SK-N-SH (cell line): ENCODE measurements around the gene PKDCC. TPM values are rescaled to one million over a fixed set of nuclear protein-coding genes. Genes with fewer than 3 reads are reported as not detected.

Source experiments
- CTCF ChIA-PET: fragments of 300-600, 350-600 bp; formaldehyde crosslinking; extraction: SDS; loops from one replicate; lab custom pipeline; 2021; lab: Yijun Ruan, JAX
- POLR2A ChIA-PET: fragments of 350-600 bp; sonication (Branson Sonifier 250); formaldehyde crosslinking; extraction: SDS; loops from one replicate; lab custom pipeline; 2020; ENCODE audit warnings: antibody characterized with exemption, inconsistent platforms; lab: Yijun Ruan, JAX
- DNase-seq: peaks from one replicate; pipeline ENCODE4 v3.0.0; 2012
- H2AFZ ChIP-seq: fragments of 200-600 bp; sonication (generic); 2 replicates; pipeline ENCODE4 v1.8.1; 2016; ENCODE audit warnings: antibody characterized with exemption, mild to moderate bottlenecking, low read depth
- H3F3A ChIP-seq: fragments of 200-600 bp; sonication (generic); replicated peaks from 2 replicates; pipeline ENCODE3; 2016; ENCODE audit warnings: antibody characterized with exemption, mild to moderate bottlenecking; ENCODE audit not compliant: insufficient read depth
- H3K27ac ChIP-seq, 2 experiments: fragments of 200-500 bp in 1 of 2; fragments of 200-600 bp in 1 of 2; sonication (Bioruptor generic) in 1 of 2; sonication (generic), shearing (Covaris generic) in 1 of 2; 2 replicates each; pipeline versions ENCODE4 v1.5.1 to v1.6.1; 2014 to 2016; ENCODE audit warnings: low read depth in 2 of 2, inconsistent platforms in 1 of 2, low read length in 1 of 2, mild to moderate bottlenecking in 1 of 2, mixed read lengths in 1 of 2
- H3K27me3 ChIP-seq: fragments of 200-600 bp; sonication (generic), shearing (Covaris generic); 2 replicates; pipeline ENCODE4 v1.6.1; 2016; ENCODE audit warnings: mixed run types; ENCODE audit not compliant: insufficient read depth
- H3K36me3 ChIP-seq, 2 experiments: fragments of 200-500 bp in 1 of 2; fragments of 200-600 bp in 1 of 2; sonication (Bioruptor generic) in 1 of 2; sonication (generic) in 1 of 2; replicated peaks in 1 of 2; 2 replicates each; pipeline versions ENCODE3 to v1.5.1; 2014 to 2016; ENCODE audit warnings: low read length in 1 of 2, mild to moderate bottlenecking in 1 of 2; ENCODE audit not compliant: insufficient read depth in 2 of 2, control insufficient read depth in 1 of 2
- H3K4me1 ChIP-seq, 2 experiments: fragments of 200-500 bp in 1 of 2; fragments of 200-600 bp in 1 of 2; sonication (Bioruptor generic) in 1 of 2; sonication (generic), shearing (Covaris generic) in 1 of 2; 2 replicates each; pipeline versions ENCODE4 v1.5.1 to v1.6.1; 2014 to 2016; ENCODE audit warnings: low read depth in 1 of 2, low read length in 1 of 2, mixed run types in 1 of 2; ENCODE audit not compliant: insufficient read depth in 2 of 2, control insufficient read depth in 1 of 2
- H3K4me2 ChIP-seq: fragments of 200-600 bp; sonication (generic), shearing (Covaris generic); 2 replicates; pipeline ENCODE4 v1.6.1; 2017; ENCODE audit warnings: mixed run types
- H3K4me3 ChIP-seq, 2 experiments: fragments of 200-500 bp in 1 of 2; fragments of 200-600 bp in 1 of 2; sonication (Bioruptor generic) in 1 of 2; sonication (generic), shearing (Covaris generic) in 1 of 2; 2 replicates each; pipeline versions ENCODE4 v1.5.1 to v1.8.1; 2014 to 2016; ENCODE audit warnings: low read depth in 2 of 2, inconsistent platforms in 1 of 2, low read length in 1 of 2, mild to moderate bottlenecking in 1 of 2, mixed read lengths in 1 of 2, moderate library complexity in 1 of 2
- H3K79me2 ChIP-seq: fragments of 200-600 bp; sonication (generic); 2 replicates; pipeline ENCODE4 v1.8.1; 2017; ENCODE audit warnings: mild to moderate bottlenecking; ENCODE audit not compliant: insufficient read depth
- H3K9ac ChIP-seq: fragments of 200-600 bp; sonication (generic); 2 replicates; pipeline ENCODE4 v1.6.1; 2017; ENCODE audit warnings: mixed run types
- H3K9me2 ChIP-seq: fragments of 200-600 bp; sonication (generic); 2 replicates; pipeline ENCODE4 v1.6.1; 2017; ENCODE audit warnings: mixed run types
- H3K9me3 ChIP-seq: fragments of 200-600 bp; sonication (generic); 2 replicates; pipeline ENCODE4 v1.6.1; 2017; ENCODE audit warnings: mixed run types, mild to moderate bottlenecking, moderate library complexity
- H4K20me1 ChIP-seq: fragments of 200-600 bp; sonication (generic); 2 replicates; pipeline ENCODE4 v1.6.1; 2017; ENCODE audit warnings: mild to moderate bottlenecking, mixed run types; ENCODE audit not compliant: insufficient read depth
- FOXM1 ChIP-seq: IDR thresholded peaks from 2 replicates; pipeline ENCODE4 v1.4.0; 2012; ENCODE audit warnings: low read depth, mild to moderate bottlenecking
- MAX ChIP-seq: IDR thresholded peaks from 2 replicates; pipeline ENCODE4 v1.4.0; 2012; ENCODE audit warnings: low read depth
- MEF2A ChIP-seq: IDR thresholded peaks from 2 replicates; pipeline ENCODE4 v1.4.0; 2012; ENCODE audit warnings: low read depth, borderline replicate concordance
- NRF1 ChIP-seq: IDR thresholded peaks from 2 replicates; pipeline ENCODE4 v1.6.1; 2012; ENCODE audit warnings: low read depth, mild to moderate bottlenecking, low read length
- RAD21 ChIP-seq: IDR thresholded peaks from 2 replicates; pipeline ENCODE4 v1.6.1; 2012; ENCODE audit warnings: mild to moderate bottlenecking, low read length
- RCOR1 ChIP-seq: fragments of 150-350 bp; IDR thresholded peaks from 2 replicates; pipeline ENCODE4 v1.6.1; 2017; ENCODE audit warnings: antibody characterized with exemption, low read length
- RFX5 ChIP-seq: IDR thresholded peaks from 2 replicates; pipeline ENCODE4 v1.6.1; 2012; ENCODE audit warnings: mild to moderate bottlenecking, improper control_type of control experiment, low read length
- RXRA ChIP-seq: IDR thresholded peaks from 2 replicates; pipeline ENCODE4 v1.4.0; 2012; ENCODE audit warnings: low read depth, mild to moderate bottlenecking, borderline replicate concordance
- TAF1 ChIP-seq: IDR thresholded peaks from 2 replicates; pipeline ENCODE4 v1.6.1; 2012; ENCODE audit warnings: low read depth, mild to moderate bottlenecking, low read length, moderate library complexity, borderline replicate concordance
- TCF12 ChIP-seq: IDR thresholded peaks from 2 replicates; pipeline ENCODE4 v1.4.0; 2012
- TEAD4 ChIP-seq: IDR thresholded peaks from 2 replicates; pipeline ENCODE4 v1.4.0; 2012; ENCODE audit warnings: mild to moderate bottlenecking, borderline replicate concordance; ENCODE audit not compliant: insufficient read depth
- YY1 ChIP-seq: IDR thresholded peaks from 2 replicates; pipeline ENCODE4 v1.4.0; 2012; ENCODE audit warnings: low read depth, mild to moderate bottlenecking
- WGBS: methylation state at CpG from one replicate; pipeline ENCODE4 v1.1.6; 2017; ENCODE audit warnings: low lambda C conversion rate; 5-methylcytosine and 5-hydroxymethylcytosine counted together
- polyA plus RNA-seq, 3 experiments: library from polyadenylated mRNA; depleted of rRNA; stranded (reverse); fragments of >200 nt; gene quantifications; 2 replicates each; pipeline ENCODE4 v1.2.3, GENCODE V29; 2012
- TF ChIP-seq, protein P1 (sequence below): fragments of 150-350 bp; IDR thresholded peaks from 2 replicates; pipeline ENCODE4 v1.6.1; 2017; ENCODE audit warnings: antibody characterized with exemption, low read length, low read depth, borderline replicate concordance
- TF ChIP-seq, protein P2 (sequence below): IDR thresholded peaks from 2 replicates; pipeline ENCODE4 v1.6.1; 2012; ENCODE audit warnings: mild to moderate bottlenecking, low read depth, low read length, moderate library complexity
- TF ChIP-seq, protein P3 (sequence below): fragments of 200-600 bp; sonication (generic); IDR thresholded peaks from 2 replicates; pipeline ENCODE4 v1.6.1; 2017; ENCODE audit warnings: antibody characterized with exemption, mild to moderate bottlenecking, moderate library complexity
- TF ChIP-seq, protein P4 (sequence below): fragments of 150-350 bp; IDR thresholded peaks from 2 replicates; pipeline ENCODE4 v1.6.1; 2016; ENCODE audit warnings: mild to moderate bottlenecking, low read depth, low read length

The PKDCC gene
- polyA plus RNA-seq, 1 of the 3 experiments (the other 2 are of a cell fraction), result 16.0 TPM

GRCh38 chr2:42067521-42067920 lies 19.7 kb downstream of the PKDCC start:
- no peak overlapping the region for H2AFZ ChIP-seq
- ChIA-PET CTCF (interaction anchor here (0.7 to 13.1 kb wide), 9 partner anchors 9 to 262 kb away, joined by 3 to 156 read pairs (median 4); partner anchors contain the start of gene PKDCC), POLR2A (interaction anchor here (1.3 kb wide), 1 partner anchor 10 kb away, joined by 3 read pairs; no protein-coding TSS in a partner anchor)

More at GRCh38 chr2:42067521-42067920, 19.7 kb downstream of the PKDCC start:
- Histone ChIP-seq H3K36me3 (no peaks in the 10 kb centered on the region), H3K9me2 (no peaks in the 10 kb centered on the region), H3K4me1 (peaks cover 0 to 23% of the 10 kb centered on the region in 2 experiments; a peak in 1 of 4 replicates), H3K9ac (no peak overlapping the region), H3K4me2 (no peak overlapping the region), H3K9me3 (no peaks in the 10 kb centered on the region), H3K79me2 (no peaks in the 10 kb centered on the region), H4K20me1 (no peaks in the 10 kb centered on the region), H3K27ac (no peak overlapping the region), H3K27me3 (peaks cover 9% of the 10 kb centered on the region; the same call in 1 of the 2 replicates), H3K4me3 (no peak overlapping the region), H3F3A (no peaks in the 10 kb centered on the region)
- 81% methylated on average over 8 of the region's 8 CpGs for WGBS
- TF ChIP-seq, protein P1, sequence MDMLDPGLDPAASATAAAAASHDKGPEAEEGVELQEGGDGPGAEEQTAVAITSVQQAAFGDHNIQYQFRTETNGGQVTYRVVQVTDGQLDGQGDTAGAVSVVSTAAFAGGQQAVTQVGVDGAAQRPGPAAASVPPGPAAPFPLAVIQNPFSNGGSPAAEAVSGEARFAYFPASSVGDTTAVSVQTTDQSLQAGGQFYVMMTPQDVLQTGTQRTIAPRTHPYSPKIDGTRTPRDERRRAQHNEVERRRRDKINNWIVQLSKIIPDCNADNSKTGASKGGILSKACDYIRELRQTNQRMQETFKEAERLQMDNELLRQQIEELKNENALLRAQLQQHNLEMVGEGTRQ, result no peak
- no peak for TF ChIP-seq TAF1
- no peak for TF ChIP-seq NRF1
- no peak for TF ChIP-seq TEAD4
- TF ChIP-seq, protein P2, sequence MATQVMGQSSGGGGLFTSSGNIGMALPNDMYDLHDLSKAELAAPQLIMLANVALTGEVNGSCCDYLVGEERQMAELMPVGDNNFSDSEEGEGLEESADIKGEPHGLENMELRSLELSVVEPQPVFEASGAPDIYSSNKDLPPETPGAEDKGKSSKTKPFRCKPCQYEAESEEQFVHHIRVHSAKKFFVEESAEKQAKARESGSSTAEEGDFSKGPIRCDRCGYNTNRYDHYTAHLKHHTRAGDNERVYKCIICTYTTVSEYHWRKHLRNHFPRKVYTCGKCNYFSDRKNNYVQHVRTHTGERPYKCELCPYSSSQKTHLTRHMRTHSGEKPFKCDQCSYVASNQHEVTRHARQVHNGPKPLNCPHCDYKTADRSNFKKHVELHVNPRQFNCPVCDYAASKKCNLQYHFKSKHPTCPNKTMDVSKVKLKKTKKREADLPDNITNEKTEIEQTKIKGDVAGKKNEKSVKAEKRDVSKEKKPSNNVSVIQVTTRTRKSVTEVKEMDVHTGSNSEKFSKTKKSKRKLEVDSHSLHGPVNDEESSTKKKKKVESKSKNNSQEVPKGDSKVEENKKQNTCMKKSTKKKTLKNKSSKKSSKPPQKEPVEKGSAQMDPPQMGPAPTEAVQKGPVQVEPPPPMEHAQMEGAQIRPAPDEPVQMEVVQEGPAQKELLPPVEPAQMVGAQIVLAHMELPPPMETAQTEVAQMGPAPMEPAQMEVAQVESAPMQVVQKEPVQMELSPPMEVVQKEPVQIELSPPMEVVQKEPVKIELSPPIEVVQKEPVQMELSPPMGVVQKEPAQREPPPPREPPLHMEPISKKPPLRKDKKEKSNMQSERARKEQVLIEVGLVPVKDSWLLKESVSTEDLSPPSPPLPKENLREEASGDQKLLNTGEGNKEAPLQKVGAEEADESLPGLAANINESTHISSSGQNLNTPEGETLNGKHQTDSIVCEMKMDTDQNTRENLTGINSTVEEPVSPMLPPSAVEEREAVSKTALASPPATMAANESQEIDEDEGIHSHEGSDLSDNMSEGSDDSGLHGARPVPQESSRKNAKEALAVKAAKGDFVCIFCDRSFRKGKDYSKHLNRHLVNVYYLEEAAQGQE, result no peak
- no peak for TF ChIP-seq RAD21
- TF ChIP-seq TCF12, result no peak
- no peak for TF ChIP-seq MAX
- TF ChIP-seq FOXM1, result no peak
- TF ChIP-seq RCOR1, result no peak
- TF ChIP-seq, protein P3, sequence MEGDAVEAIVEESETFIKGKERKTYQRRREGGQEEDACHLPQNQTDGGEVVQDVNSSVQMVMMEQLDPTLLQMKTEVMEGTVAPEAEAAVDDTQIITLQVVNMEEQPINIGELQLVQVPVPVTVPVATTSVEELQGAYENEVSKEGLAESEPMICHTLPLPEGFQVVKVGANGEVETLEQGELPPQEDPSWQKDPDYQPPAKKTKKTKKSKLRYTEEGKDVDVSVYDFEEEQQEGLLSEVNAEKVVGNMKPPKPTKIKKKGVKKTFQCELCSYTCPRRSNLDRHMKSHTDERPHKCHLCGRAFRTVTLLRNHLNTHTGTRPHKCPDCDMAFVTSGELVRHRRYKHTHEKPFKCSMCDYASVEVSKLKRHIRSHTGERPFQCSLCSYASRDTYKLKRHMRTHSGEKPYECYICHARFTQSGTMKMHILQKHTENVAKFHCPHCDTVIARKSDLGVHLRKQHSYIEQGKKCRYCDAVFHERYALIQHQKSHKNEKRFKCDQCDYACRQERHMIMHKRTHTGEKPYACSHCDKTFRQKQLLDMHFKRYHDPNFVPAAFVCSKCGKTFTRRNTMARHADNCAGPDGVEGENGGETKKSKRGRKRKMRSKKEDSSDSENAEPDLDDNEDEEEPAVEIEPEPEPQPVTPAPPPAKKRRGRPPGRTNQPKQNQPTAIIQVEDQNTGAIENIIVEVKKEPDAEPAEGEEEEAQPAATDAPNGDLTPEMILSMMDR, result no peak
- TF ChIP-seq RXRA, result no peak
- no peak for TF ChIP-seq RFX5
- TF ChIP-seq, protein P4, sequence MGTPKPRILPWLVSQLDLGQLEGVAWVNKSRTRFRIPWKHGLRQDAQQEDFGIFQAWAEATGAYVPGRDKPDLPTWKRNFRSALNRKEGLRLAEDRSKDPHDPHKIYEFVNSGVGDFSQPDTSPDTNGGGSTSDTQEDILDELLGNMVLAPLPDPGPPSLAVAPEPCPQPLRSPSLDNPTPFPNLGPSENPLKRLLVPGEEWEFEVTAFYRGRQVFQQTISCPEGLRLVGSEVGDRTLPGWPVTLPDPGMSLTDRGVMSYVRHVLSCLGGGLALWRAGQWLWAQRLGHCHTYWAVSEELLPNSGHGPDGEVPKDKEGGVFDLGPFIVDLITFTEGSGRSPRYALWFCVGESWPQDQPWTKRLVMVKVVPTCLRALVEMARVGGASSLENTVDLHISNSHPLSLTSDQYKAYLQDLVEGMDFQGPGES, result no peak
- no peak for TF ChIP-seq MEF2A
- no peak for TF ChIP-seq YY1
- DNase-seq, result no peak
